ENCODE measurements around the gene SYNJ2.

DNA sequence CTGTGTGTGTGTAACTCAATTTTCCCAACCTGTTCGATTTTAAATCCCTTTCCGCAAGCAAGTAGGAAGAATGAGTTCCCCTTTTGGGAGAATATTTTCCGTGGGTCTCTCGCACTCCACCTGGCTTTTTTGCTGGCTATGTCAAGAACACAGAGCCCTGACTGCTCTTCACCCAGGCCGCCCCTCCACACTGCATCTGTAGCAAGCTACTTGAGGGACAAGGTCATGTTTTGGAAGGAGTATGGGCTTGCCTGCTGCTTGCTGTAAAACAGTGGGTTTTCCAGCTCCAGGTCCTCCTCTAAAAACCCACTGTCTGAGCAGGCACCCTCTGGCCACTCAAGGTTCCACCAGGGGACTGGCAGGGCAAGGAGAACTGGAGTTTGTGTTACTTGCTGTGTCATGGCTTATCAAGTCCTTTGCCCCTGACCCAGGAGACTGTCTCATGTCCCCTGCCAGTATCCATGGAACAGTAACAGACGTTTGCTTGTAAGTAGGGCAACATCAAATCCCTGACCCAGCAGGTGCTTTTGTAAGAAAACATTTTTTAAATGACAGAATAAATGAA is 35.5 kb upstream of the SYNJ2 start:
- TF ChIP-seq, protein P1, sequence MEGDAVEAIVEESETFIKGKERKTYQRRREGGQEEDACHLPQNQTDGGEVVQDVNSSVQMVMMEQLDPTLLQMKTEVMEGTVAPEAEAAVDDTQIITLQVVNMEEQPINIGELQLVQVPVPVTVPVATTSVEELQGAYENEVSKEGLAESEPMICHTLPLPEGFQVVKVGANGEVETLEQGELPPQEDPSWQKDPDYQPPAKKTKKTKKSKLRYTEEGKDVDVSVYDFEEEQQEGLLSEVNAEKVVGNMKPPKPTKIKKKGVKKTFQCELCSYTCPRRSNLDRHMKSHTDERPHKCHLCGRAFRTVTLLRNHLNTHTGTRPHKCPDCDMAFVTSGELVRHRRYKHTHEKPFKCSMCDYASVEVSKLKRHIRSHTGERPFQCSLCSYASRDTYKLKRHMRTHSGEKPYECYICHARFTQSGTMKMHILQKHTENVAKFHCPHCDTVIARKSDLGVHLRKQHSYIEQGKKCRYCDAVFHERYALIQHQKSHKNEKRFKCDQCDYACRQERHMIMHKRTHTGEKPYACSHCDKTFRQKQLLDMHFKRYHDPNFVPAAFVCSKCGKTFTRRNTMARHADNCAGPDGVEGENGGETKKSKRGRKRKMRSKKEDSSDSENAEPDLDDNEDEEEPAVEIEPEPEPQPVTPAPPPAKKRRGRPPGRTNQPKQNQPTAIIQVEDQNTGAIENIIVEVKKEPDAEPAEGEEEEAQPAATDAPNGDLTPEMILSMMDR (IDR thresholded peaks at IDR 0.05; ENCODE audit: low read depth, low read length): no peak
- no peak for TF ChIP-seq POLR2A (IDR thresholded peaks at IDR 0.05; ENCODE audit: extremely low read depth, insufficient read length)

Data from NB4 (cell line).